Tibial artery (tissue), 4 donors: ENCODE data around the gene PGAP3.

ENCODE experiments used
- DNase-seq, 2 donors: peaks; one replicate each; pipeline ENCODE4 v3.0.0-alpha.2; 2019
- H3K27ac ChIP-seq, 2 donors: fragments of 200-600 bp; sonication (generic) in 1 of 2; 1 replicate in 1 of 2; 2 replicates in 1 of 2; pipeline ENCODE4 v1.5.1; 2018 to 2019; ENCODE audit warnings: mild to moderate bottlenecking in 1 of 2
- H3K27me3 ChIP-seq, 2 donors: fragments of 200-600 bp; sonication (generic) in 1 of 2; one replicate each; pipeline versions ENCODE4 v1.5.1 to v1.6.0; 2016 to 2019
- H3K36me3 ChIP-seq, 3 donors: fragments of 200-600 bp; sonication (generic) in 2 of 3; one replicate each; pipeline ENCODE4 v1.5.1; 2016 to 2019; ENCODE audit warnings: mild to moderate bottlenecking in 2 of 3
- H3K4me1 ChIP-seq, 4 donors: fragments of 200-600 bp; sonication (generic) in 2 of 4; 1 replicate in 3 of 4; 2 replicates in 1 of 4; pipeline ENCODE4 v1.5.1; 2016 to 2019
- H3K4me3 ChIP-seq, 2 donors: fragments of 200-600 bp; sonication (generic) in 1 of 2; 1 replicate in 1 of 2; 2 replicates in 1 of 2; pipeline ENCODE4 v1.5.1; 2018 to 2019; ENCODE audit warnings: mild to moderate bottlenecking in 2 of 2
- H3K9me3 ChIP-seq, 3 donors: fragments of 200-600 bp; sonication (generic) in 1 of 3; one replicate each; pipeline ENCODE4 v1.5.1; 2016 to 2019
- CTCF ChIP-seq, 2 experiments: fragments of 200-600 bp in 1 of 2; fragments of 450-650 bp in 1 of 2; IDR thresholded peaks; one replicate each; pipeline ENCODE4 v1.5.1; 2017 to 2019; ENCODE audit warnings: antibody characterized with exemption in 2 of 2, mild to moderate bottlenecking in 1 of 2, moderate library complexity in 1 of 2
- intact Hi-C: fragments of 100-400 bp; cut with DNase I; formaldehyde crosslinking; loops from one replicate; pipeline ENCODE4 v1.15.0; 2023; ENCODE audit warnings: low total_unique reads

The PGAP3 gene

GRCh38 chr17:39663688-39664580, 23.9 kb downstream of the PGAP3 start:
- H3K4me3 ChIP-seq = no peak overlapping the region
- intact Hi-C loops = no loop called here
- peak in 1 of 2 donors; percentile 70 for DNase-seq

GRCh38 chr17:39663340-39663687, 24.5 kb downstream of the PGAP3 start:
- no peaks in the 10 kb centered on the region for H3K27me3 ChIP-seq
- intact Hi-C loops = no loop called here
- H3K27ac ChIP-seq = peak overlapping the region; percentile 68 to 81
- peaks cover 7 to 72% (median 59%) of the 10 kb centered on the region in 4 donors for H3K4me1 ChIP-seq
- peaks cover 5 to 48% (median 36%) of the 10 kb centered on the region in 3 donors for H3K36me3 ChIP-seq
- DNase-seq = no peak
- no peaks in the 10 kb centered on the region for H3K9me3 ChIP-seq
- TF ChIP-seq CTCF (IDR thresholded peaks at IDR 0.05) = no peak
- H3K4me3 ChIP-seq = no peak overlapping the region

More at GRCh38 chr17:39663688-39664580, 23.9 kb downstream of the PGAP3 start:
- Histone ChIP-seq H3K9me3 (no peaks in the 10 kb centered on the region), H3K27ac (peak overlapping the region; percentile 68 to 81), H3K4me1 (peaks cover 7 to 78% (median 63%) of the 10 kb centered on the region in 4 donors), H3K36me3 (peaks cover 5 to 41% (median 33%) of the 10 kb centered on the region in 3 donors), H3K27me3 (no peaks in the 10 kb centered on the region)
- no peak for TF ChIP-seq CTCF (IDR thresholded peaks at IDR 0.05)

- peak overlapping the region; percentile 68 to 81 for H3K27ac ChIP-seq
- peak in 1 of 2 donors; percentile 69 for DNase-seq
- intact Hi-C loops = no loop called here
- H3K9me3 ChIP-seq = no peaks in the 10 kb centered on the region
- H3K36me3 ChIP-seq = peaks cover 5 to 53% (median 36%) of the 10 kb centered on the region in 3 donors
- no peaks in the 10 kb centered on the region for H3K27me3 ChIP-seq
- no peak overlapping the region for H3K4me3 ChIP-seq
- TF ChIP-seq CTCF (IDR thresholded peaks at IDR 0.05) = no peak
- H3K4me1 ChIP-seq = peaks cover 4 to 66% (median 53%) of the 10 kb centered on the region in 4 donors
Observed at GRCh38 chr17:39662551-39663339, 25.1 kb downstream of the PGAP3 start.

- no peaks in the 10 kb centered on the region for H3K27me3 ChIP-seq
- H3K36me3 ChIP-seq = peaks cover 5 to 61% (median 36%) of the 10 kb centered on the region in 3 donors
- H3K9me3 ChIP-seq = no peaks in the 10 kb centered on the region
- intact Hi-C loops = no loop called here
- no peak for TF ChIP-seq CTCF (IDR thresholded peaks at IDR 0.05)
- peaks cover 0 to 58% (median 45%) of the 10 kb centered on the region in 4 donors for H3K4me1 ChIP-seq
- H3K4me3 ChIP-seq = no peak overlapping the region
- H3K27ac ChIP-seq = no peak overlapping the region
- DNase-seq = no peak
Observed at GRCh38 chr17:39661744-39662541, 25.9 kb downstream of the PGAP3 start.
